HG03432 (cell line): ENCODE measurements around the gene TMEM176A.
"Not testable (repeated sequence)": the region's sequence is repeated elsewhere in the genome, so short reads cannot be mapped to it uniquely, and the experiment has no call there.

Experiments used
- ATAC-seq: cut with Tn5 transposase; IDR thresholded peaks from one replicate; pipeline ENCODE4 v1.9.1; 2021; ENCODE audit warnings: mild to moderate bottlenecking, moderate library complexity; ENCODE audit not compliant: unreplicated experiment

TMEM176A gene

GRCh38 chr7:150807616-150808438 lies 7.3 kb downstream of the TMEM176A start:
- not testable (repeated sequence) for ATAC-seq

- no peak for ATAC-seq
Measured at GRCh38 chr7:150814328-150815001, 13.9 kb downstream of the TMEM176A start.

- no peak for ATAC-seq
Measured at GRCh38 chr7:150818971-150819370, 18.4 kb downstream of the TMEM176A start.

GRCh38 chr7:150820148-150820547 lies 19.6 kb downstream of the TMEM176A start:
- no peak for ATAC-seq

- no peak for ATAC-seq
Measured at GRCh38 chr7:150820578-150821198, 20.1 kb downstream of the TMEM176A start.

GRCh38 chr7:150823043-150823442 lies 22.5 kb downstream of the TMEM176A start:
- ATAC-seq: no peak

- no peak for ATAC-seq
Measured at GRCh38 chr7:150823484-150824126, 23.0 kb downstream of the TMEM176A start.

- ATAC-seq: no peak
Measured at GRCh38 chr7:150824379-150825177, 24.0 kb downstream of the TMEM176A start.

GRCh38 chr7:150826061-150826849 lies 25.7 kb downstream of the TMEM176A start:
- no peak for ATAC-seq

- ATAC-seq: no peak
Measured at GRCh38 chr7:150828384-150828783, 27.8 kb downstream of the TMEM176A start.

GRCh38 chr7:150829426-150829825 lies 28.9 kb downstream of the TMEM176A start:
- ATAC-seq: no peak

GRCh38 chr7:150830937-150831336 lies 30.4 kb downstream of the TMEM176A start:
- no peak for ATAC-seq

- no peak for ATAC-seq
Measured at GRCh38 chr7:150831851-150832250, 31.3 kb downstream of the TMEM176A start.

- no peak for ATAC-seq
Measured at GRCh38 chr7:150835019-150835418, 34.5 kb downstream of the TMEM176A start.

- no peak for ATAC-seq
Measured at GRCh38 chr7:150835702-150836280, 35.2 kb downstream of the TMEM176A start.

GRCh38 chr7:150838965-150839650 lies 38.5 kb downstream of the TMEM176A start:
- no peak for ATAC-seq

GRCh38 chr7:150842018-150842417 lies 41.4 kb downstream of the TMEM176A start:
- ATAC-seq: no peak

- no peak for ATAC-seq
Measured at GRCh38 chr7:150842716-150843115, 42.1 kb downstream of the TMEM176A start.

- no peak for ATAC-seq
Measured at GRCh38 chr7:150845421-150845861, 44.9 kb downstream of the TMEM176A start.
